ENCODE measurements around the gene CMTM5.
"Not testable (repeated sequence)": the region's sequence is repeated elsewhere in the genome, so short reads cannot be mapped to it uniquely, and the experiment has no call there.

The CMTM5 gene

DNA sequence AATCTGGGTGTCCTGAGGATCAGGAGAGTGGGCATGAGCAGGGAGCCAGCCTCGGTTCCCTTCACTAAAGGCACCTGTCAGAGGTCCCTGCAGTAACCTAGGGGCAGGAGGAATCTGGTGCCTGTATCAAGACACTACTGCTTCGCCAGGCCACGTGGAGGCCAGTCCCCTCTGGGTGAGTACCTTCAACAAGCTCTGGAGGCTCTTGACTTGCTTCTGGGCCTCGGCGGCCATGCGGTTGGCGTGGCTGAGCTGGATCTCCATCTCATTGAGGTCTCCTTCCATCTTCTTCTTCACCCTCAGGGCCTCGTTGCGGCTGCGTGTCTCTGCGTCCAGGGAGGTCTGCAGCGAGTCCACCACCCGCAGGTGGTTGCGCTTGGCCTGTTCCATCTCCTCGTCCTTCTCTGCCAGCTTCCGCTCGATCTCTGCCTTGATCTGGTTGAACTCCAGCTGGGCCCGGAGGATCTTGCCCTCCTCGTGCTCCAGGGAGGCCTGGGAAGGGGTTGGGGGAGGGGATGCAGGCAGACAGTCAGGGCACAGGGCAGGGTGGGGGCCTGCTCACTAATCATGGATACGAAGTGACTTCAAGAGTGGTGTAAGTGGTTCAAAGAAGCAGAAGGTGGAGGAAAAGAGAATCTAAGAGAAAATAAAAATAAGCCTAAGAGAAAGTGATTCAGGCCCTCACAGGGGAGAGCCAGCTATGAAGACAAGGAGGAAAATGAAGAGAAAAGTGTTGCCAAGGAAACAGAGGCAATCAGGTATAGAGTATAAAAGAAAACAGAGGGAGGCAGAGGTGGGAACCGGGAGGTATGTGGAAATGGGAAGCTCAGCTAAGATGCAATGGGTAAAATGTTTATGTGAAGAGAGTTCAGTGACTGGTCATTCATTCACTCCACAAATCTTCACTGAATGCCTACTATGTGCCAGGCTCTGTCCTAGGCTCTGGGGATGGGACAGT is 39.3 kb downstream of the CMTM5 start:
- no peak for DNase-seq

- DNase-seq = no peak
These were observed 40.0 kb downstream of the CMTM5 start for GRCh38 chr14:23416801-23417200.

- DNase-seq = not testable (repeated sequence)
These were observed 40.4 kb downstream of the CMTM5 start for GRCh38 chr14:23417269-23417668.

GRCh38 chr14:23418021-23418420 is 41.2 kb downstream of the CMTM5 start:
- no peak for DNase-seq

GRCh38 chr14:23419646-23420045 is 42.8 kb downstream of the CMTM5 start:
- not testable (repeated sequence) for DNase-seq

- no peak for DNase-seq
These were observed 44.7 kb downstream of the CMTM5 start for GRCh38 chr14:23421594-23421993.

DNA sequence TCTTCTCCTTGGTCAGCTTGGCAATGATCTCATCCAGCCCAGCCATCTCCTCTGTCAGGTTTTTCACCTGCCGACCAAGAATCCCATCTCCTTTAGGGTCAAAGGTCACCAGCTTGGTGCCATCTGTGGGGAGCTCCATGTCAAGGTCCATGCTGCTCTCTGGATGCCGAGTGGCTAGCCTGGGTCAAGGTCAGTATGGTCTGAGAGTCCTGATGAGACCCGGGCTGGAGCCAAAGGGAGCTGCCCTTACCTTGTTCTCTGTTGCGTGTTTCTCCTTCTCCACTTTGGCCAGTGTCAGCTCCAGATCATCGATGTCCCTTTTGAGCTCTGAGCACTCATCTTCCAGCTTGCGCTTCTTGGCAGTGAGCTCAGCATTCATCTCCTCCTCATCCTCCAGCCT is 46.8 kb downstream of the CMTM5 start:
- DNase-seq = no peak

DNA sequence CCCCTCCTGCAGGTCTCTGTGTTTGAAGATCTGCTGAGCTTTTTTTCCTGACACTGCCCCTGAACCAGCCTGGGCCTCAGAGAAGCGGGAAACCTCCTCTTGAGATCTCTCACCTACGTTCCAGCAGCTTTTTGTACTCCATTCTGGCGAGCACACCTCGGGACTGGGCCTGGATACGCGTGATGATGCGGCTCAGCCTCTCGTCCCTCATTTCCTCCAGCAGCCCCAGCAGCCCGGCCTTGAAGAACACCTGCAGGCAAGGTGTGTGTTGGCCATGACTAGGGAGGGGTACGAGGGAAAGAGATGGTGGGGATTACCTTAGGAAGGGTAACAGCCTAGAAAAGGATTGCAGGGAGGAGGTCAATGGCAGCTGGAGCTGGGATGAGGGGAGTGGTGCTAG is 48.3 kb downstream of the CMTM5 start:
- DNase-seq = no peak

DNA sequence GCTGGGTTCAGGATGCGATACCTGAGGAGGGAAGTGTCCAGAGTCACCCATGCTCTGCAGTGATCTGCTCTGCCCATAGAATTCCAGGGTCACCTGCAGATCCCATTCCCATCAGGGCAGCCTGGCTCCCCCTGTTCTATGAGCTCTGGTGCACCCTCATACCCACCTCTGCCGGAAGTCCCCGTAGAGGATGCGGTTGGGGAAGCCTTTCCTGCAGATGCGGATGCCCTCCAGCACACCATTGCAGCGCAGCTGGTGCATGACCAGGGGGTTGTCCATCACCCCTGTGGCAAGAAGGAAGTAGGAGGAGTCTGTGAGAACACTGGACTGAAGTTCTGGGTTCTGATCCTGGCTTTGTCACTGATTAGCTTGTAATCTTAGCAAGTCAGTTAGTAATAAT is 49.0 kb downstream of the CMTM5 start:
- not testable (repeated sequence) for DNase-seq

DNA sequence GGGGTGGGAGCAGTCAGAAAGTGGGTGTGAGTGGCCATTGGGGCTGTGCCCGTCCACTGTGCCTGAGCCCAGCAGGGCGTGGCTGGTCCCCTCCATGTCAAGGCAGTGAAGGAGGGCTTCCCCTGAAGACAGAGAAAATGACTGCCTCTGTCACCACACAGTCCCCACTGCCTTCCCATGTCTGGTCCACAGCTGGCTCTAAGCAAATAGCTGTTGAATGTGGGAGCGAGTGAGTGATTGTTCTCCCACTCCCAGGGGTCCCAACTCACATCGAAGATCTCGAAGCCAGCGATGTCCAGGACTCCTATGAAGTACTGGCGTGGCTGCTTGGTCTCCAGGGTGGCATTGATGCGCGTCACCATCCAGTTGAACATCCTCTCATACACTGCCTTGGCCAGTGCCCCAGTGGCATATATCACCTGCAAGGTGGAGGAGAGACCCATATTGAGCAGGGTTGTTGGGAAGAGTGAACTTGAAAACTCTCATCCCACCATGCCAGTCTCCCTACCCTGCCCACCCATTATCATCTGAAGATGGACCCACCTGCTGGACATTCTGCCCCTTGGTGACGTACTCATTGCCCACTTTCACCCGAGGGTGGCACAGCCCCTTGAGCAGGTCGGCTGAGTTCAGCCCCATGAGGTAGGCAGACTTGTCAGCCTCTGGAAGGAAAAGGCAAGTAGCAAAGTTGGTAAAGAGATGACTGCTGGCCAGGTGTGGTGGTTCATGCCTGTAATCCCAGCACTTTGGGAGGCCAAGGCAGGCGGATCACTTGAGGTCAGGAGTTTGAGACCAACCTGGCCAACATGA is 52.0 kb downstream of the CMTM5 start:
- no peak for DNase-seq
